Body of pancreas (tissue), 4 donors: ENCODE results near the gene SMC1A. TPM values are rescaled to one million over a fixed set of nuclear protein-coding genes. Genes with fewer than 3 reads are reported as not detected.

Source experiments
- ATAC-seq: fragments of 150-250 bp; one replicate; pipeline ENCODE4 v1.9.1; 2016
- DNase-seq, 4 donors: peaks; one replicate each; pipeline ENCODE4 v3.0.0-alpha.2; 2019
- H3K27ac ChIP-seq, 4 donors: fragments of 200-600 bp; sonication (generic); 1 replicate in 3 of 4; 2 replicates in 1 of 4; pipeline versions ENCODE4 v1.5.1 to v1.6.1; 2016 to 2019; ENCODE audit warnings: mild to moderate bottlenecking in 1 of 4, mixed read lengths in 1 of 4, moderate library complexity in 1 of 4
- H3K27me3 ChIP-seq, 2 donors: fragments of 200-600 bp; sonication (generic); one replicate each; pipeline ENCODE4 v1.6.0; 2016; ENCODE audit warnings: mild to moderate bottlenecking in 1 of 2
- H3K36me3 ChIP-seq, 2 donors: fragments of 200-600 bp; sonication (generic); replicated peaks in 1 of 2; 2 replicates each; pipeline ENCODE4 v1.5.1; 2016; ENCODE audit warnings: low read depth in 2 of 2; ENCODE audit not compliant: insufficient read depth in 1 of 2
- H3K4me1 ChIP-seq: fragments of 200-600 bp; sonication (generic); one replicate; pipeline ENCODE4 v1.6.0; 2016
- H3K4me3 ChIP-seq, 2 donors: fragments of 200-600 bp; sonication (generic); 1 replicate in 1 of 2; 2 replicates in 1 of 2; pipeline ENCODE4 v1.5.1; 2016 to 2019
- H3K9me3 ChIP-seq, 3 donors: fragments of 200-600 bp; sonication (generic); 1 replicate in 2 of 3; 2 replicates in 1 of 3; pipeline ENCODE4 v1.5.1; 2016
- CTCF ChIP-seq, 7 experiments: fragments of 450-650 bp in 4 of 7; fragments of 200-600 bp in 3 of 7; sonication (generic) in 3 of 7; IDR thresholded peaks; one replicate each; pipeline ENCODE4 v1.5.1; 2016 to 2019; ENCODE audit warnings: antibody characterized with exemption in 7 of 7
- POLR2A ChIP-seq, 3 donors: fragments of 450-650 bp; IDR thresholded peaks; one replicate each; pipeline ENCODE4 v1.6.1; 2016; ENCODE audit warnings: antibody characterized with exemption in 3 of 3, mild to moderate bottlenecking in 2 of 3
- WGBS, 2 donors: methylation state at CpG; one replicate each; pipeline ENCODE4 v1.1.5; 2017; 5-methylcytosine and 5-hydroxymethylcytosine counted together
- intact Hi-C: fragments of 100-400 bp; cut with DNase I; formaldehyde crosslinking; loops from one replicate; pipeline ENCODE4 v1.15.1; 2023
- total RNA-seq, 2 donors: library from RNA; depleted of rRNA; stranded (reverse); fragments of >200 nt; gene quantifications; one replicate each; pipeline ENCODE4 v1.1.0, GENCODE V29; 2016

The SMC1A gene
- total RNA-seq, 2 donors from 2014 or later = 24.6 to 38.6 TPM

- H3K9me3 ChIP-seq = no peaks in the 10 kb centered on the region
- TF ChIP-seq CTCF (IDR thresholded peaks at IDR 0.05) (no peak), POLR2A (IDR thresholded peaks at IDR 0.05) (no peak)
- ATAC-seq = no peak
- no peaks in the 10 kb centered on the region for H3K36me3 ChIP-seq
- DNase-seq = no peak
- H3K4me1 ChIP-seq = no peaks in the 10 kb centered on the region
- no peaks in the 10 kb centered on the region for H3K27me3 ChIP-seq
- H3K27ac ChIP-seq = no peak overlapping the region
- H3K4me3 ChIP-seq = no peak overlapping the region
- intact Hi-C loops = no loop called here
Observed at GRCh38 chrX:53452812-53453211, 30.4 kb upstream of the SMC1A start.

GRCh38 chrX:53449632-53450031 lies 27.2 kb upstream of the SMC1A start:
- no peaks in the 10 kb centered on the region for H3K36me3 ChIP-seq
- H3K4me1 ChIP-seq = no peaks in the 10 kb centered on the region
- no peaks in the 10 kb centered on the region for H3K27me3 ChIP-seq
- DNase-seq (no peak), ATAC-seq (no peak)
- H3K9me3 ChIP-seq = no peaks in the 10 kb centered on the region
- H3K4me3 ChIP-seq = no peak overlapping the region
- no peak overlapping the region for H3K27ac ChIP-seq
- WGBS, 2 donors = 85 to 93% methylated on average over 3 of the region's 3 CpGs
- intact Hi-C loops = no loop called here
- TF ChIP-seq CTCF (IDR thresholded peaks at IDR 0.05) (no peak), POLR2A (IDR thresholded peaks at IDR 0.05) (no peak)

- no peaks in the 10 kb centered on the region for H3K36me3 ChIP-seq
- H3K4me3 ChIP-seq = no peak overlapping the region
- no peaks in the 10 kb centered on the region for H3K4me1 ChIP-seq
- ATAC-seq = peak; percentile 63
- TF ChIP-seq POLR2A (IDR thresholded peaks at IDR 0.05) (no peak), CTCF (IDR thresholded peaks at IDR 0.05) (no peak)
- no peaks in the 10 kb centered on the region for H3K9me3 ChIP-seq
- H3K27me3 ChIP-seq = no peaks in the 10 kb centered on the region
- peak overlapping the region in 1 of 4 donors; percentile 45 for H3K27ac ChIP-seq
- peak in 2 of 4 donors; percentile 18 to 45 for DNase-seq
- intact Hi-C loops = no loop called here
- WGBS, 2 donors = 21 to 50% methylated on average over 1 to 2 of the region's 2 CpGs
Observed at GRCh38 chrX:53447441-53447840, 25.0 kb upstream of the SMC1A start.

GRCh38 chrX:53445977-53446376 lies 23.5 kb upstream of the SMC1A start:
- no peak for ATAC-seq
- 20 to 62% methylated on average over 1 to 4 of the region's 6 CpGs for WGBS, 2 donors
- Histone ChIP-seq H3K27ac (no peak overlapping the region), H3K4me1 (peaks cover 10% of the 10 kb centered on the region), H3K27me3 (no peaks in the 10 kb centered on the region), H3K36me3 (no peaks in the 10 kb centered on the region), H3K9me3 (no peaks in the 10 kb centered on the region), H3K4me3 (no peak overlapping the region)
- peak; percentile 29 to 49 (median 34) for DNase-seq
- TF ChIP-seq CTCF (IDR thresholded peaks at IDR 0.05) (peak in 6 of 7 experiments; percentile 13 to 45 (median 30)), POLR2A (IDR thresholded peaks at IDR 0.05) (no peak)
- intact Hi-C loops = no loop called here

GRCh38 chrX:53442322-53442631 lies 19.8 kb upstream of the SMC1A start:
- no peak overlapping the region for H3K4me3 ChIP-seq
- WGBS, 2 donors = no CpG with 5 or more reads among the region's 1 CpG
- H3K27me3 ChIP-seq = no peaks in the 10 kb centered on the region
- H3K9me3 ChIP-seq = no peaks in the 10 kb centered on the region
- DNase-seq (peak in 1 of 4 donors; percentile 16), ATAC-seq (no peak)
- intact Hi-C loops = no loop called here
- H3K27ac ChIP-seq = peak overlapping the region in 1 of 4 donors; percentile 71
- peaks cover 22% of the 10 kb centered on the region for H3K4me1 ChIP-seq
- no peak for TF ChIP-seq POLR2A (IDR thresholded peaks at IDR 0.05)
- TF ChIP-seq CTCF (IDR thresholded peaks at IDR 0.05) = no peak
- no peaks in the 10 kb centered on the region for H3K36me3 ChIP-seq
